Measurements from ENCODE around the gene RXYLT1. TPM values are rescaled to one million over a fixed set of nuclear protein-coding genes. Genes with fewer than 3 reads are reported as not detected.
A peak's percentile ranks its signal among the peaks of the same experiment; 100 is the strongest.

The RXYLT1 gene
- polyA plus RNA-seq, 1 donor from 2014 or later: 30.5 TPM

DNA sequence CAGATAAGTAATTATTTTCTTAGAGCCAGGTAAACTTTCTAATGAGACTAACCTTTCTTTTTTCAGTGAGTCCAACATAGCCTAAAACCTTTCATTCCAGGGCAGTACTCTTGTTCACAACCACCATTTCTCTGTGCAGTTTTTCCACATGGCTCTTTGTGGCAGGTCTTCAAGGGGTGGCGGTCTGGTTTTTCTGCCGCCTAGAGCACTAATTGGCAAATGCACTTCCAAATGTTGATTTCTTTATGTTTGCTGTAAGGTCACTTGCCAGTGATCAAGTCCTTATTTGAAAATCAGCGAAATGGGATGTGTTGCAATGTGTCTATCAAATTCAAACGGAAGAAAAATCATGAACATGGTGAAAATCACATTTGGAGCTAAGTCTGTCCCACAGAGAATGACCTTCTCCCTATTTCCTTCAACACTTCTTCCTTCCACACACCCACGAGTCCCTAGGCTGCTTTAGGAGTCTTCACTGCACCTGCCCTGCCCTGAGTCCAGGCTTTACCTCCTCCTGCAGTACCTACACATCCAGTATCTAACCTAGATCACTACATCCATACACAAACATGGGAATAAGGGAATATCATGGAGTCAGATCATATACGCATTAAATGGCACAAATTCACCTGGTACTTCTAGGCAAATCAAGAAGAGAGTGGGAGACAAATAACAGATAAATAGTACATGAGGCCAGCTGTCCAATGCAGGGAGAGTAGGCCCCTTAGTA, 66.7 kb downstream of the RXYLT1 start:
- Histone ChIP-seq H3F3A (ENCODE audit: insufficient read depth, low read length, poor library complexity, severe bottlenecking) (no peaks in the 10 kb centered on the region), H3K36me3 (ENCODE audit: insufficient read depth, low read length) (no peaks in the 10 kb centered on the region), H3K4me3 (ENCODE audit: low read length) (peak overlapping the region; percentile 99), H3K9me2 (ENCODE audit: insufficient read depth, low read length) (no peaks in the 10 kb centered on the region), H3K27ac (ENCODE audit: low read length) (peak overlapping the region; percentile 68), H3K79me2 (replicated peaks; ENCODE audit: insufficient read depth, low read length) (peaks cover 63% of the 10 kb centered on the region), H3K27me3 (ENCODE audit: insufficient read depth, low read depth, low read length) (no peaks in the 10 kb centered on the region), H3K4me2 (ENCODE audit: low read length) (peak overlapping the region; percentile 89), H4K20me1 (ENCODE audit: insufficient read depth) (no peaks in the 10 kb centered on the region), H3K9ac (ENCODE audit: low read length) (peak overlapping the region; percentile 84), H3K9me3 (ENCODE audit: low read length) (no peaks in the 10 kb centered on the region), H2AFZ (ENCODE audit: low read depth, low read length) (no peak overlapping the region)
- TF ChIP-seq EZH2 (IDR thresholded peaks at IDR 0.05; ENCODE audit: borderline replicate concordance, insufficient read depth, low read length, poor library complexity, severe bottlenecking): no peak
- TF ChIP-seq SMC3 (conservative IDR thresholded peaks at IDR 0.05; ENCODE audit: poor library complexity): no peak
- TF ChIP-seq MXI1 (conservative IDR thresholded peaks at IDR 0.05; ENCODE audit: poor library complexity, severe bottlenecking): peak; percentile 56

DNA sequence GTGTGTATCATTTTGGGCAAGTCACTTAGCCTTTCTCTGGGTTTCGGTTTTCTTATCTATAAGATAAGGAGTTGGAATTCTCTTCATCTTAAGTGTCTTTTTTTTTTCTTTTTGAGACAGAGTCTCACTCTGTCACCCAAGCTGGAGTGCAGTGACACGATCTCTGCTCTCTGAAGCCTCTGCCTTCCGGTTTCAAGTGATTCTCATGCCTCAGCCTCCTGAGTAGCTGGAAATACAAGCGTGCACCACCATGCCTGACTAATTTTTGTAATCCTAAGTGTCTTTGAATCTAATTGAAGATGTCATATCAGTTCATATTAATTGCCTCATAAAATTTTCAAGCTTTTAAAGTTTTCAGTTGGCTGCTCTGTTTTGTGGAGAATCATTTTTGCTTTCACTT, 68.7 kb downstream of the RXYLT1 start:
- Histone ChIP-seq H3K79me2 (replicated peaks; ENCODE audit: insufficient read depth, low read length) (peaks cover 78% of the 10 kb centered on the region), H3K27me3 (ENCODE audit: insufficient read depth, low read depth, low read length) (no peaks in the 10 kb centered on the region), H3K27ac (ENCODE audit: low read length) (no peak overlapping the region), H4K20me1 (ENCODE audit: insufficient read depth) (no peaks in the 10 kb centered on the region), H3K4me3 (ENCODE audit: low read length) (peak overlapping the region; percentile 12), H3K4me2 (ENCODE audit: low read length) (no peak overlapping the region), H2AFZ (ENCODE audit: low read depth, low read length) (no peak overlapping the region), H3K36me3 (ENCODE audit: insufficient read depth, low read length) (no peaks in the 10 kb centered on the region), H3K9me2 (ENCODE audit: insufficient read depth, low read length) (no peaks in the 10 kb centered on the region), H3K9ac (ENCODE audit: low read length) (no peak overlapping the region), H3F3A (ENCODE audit: insufficient read depth, low read length, poor library complexity, severe bottlenecking) (no peaks in the 10 kb centered on the region), H3K9me3 (ENCODE audit: low read length) (no peaks in the 10 kb centered on the region)
- no peak for TF ChIP-seq RAD21 (conservative IDR thresholded peaks at IDR 0.05)

DNA sequence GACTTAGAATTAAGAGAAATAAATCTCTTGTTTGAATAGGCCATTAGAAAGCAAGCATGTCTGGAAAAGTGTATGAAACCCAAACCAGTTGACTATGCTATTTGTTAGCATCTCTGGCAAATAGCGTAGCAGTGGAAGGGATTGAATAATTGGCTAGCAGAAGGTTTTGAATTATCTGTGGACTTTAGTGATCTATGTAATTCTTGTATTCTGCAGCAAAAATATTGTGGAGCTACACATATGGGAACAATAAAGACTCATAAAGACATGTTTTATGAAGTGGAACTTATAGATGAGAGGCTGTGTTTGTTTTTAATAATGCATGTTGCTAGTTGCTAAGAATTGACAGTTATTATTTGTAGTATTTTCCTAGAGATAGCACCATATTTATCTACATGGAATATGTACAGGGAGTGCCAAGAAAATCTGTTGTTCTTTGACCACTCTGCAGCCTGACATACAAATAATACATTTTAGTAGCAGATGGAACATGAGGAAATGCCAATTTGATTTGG, 69.5 kb downstream of the RXYLT1 start:
- no peak for TF ChIP-seq EZH2 (IDR thresholded peaks at IDR 0.05; ENCODE audit: borderline replicate concordance, insufficient read depth, low read length, poor library complexity, severe bottlenecking)
- TF ChIP-seq MXI1 (conservative IDR thresholded peaks at IDR 0.05; ENCODE audit: poor library complexity, severe bottlenecking): no peak
- no peak for TF ChIP-seq RAD21 (conservative IDR thresholded peaks at IDR 0.05)
- TF ChIP-seq EP300 (conservative IDR thresholded peaks at IDR 0.05; ENCODE audit: poor library complexity, severe bottlenecking): no peak
- TF ChIP-seq, protein P1, sequence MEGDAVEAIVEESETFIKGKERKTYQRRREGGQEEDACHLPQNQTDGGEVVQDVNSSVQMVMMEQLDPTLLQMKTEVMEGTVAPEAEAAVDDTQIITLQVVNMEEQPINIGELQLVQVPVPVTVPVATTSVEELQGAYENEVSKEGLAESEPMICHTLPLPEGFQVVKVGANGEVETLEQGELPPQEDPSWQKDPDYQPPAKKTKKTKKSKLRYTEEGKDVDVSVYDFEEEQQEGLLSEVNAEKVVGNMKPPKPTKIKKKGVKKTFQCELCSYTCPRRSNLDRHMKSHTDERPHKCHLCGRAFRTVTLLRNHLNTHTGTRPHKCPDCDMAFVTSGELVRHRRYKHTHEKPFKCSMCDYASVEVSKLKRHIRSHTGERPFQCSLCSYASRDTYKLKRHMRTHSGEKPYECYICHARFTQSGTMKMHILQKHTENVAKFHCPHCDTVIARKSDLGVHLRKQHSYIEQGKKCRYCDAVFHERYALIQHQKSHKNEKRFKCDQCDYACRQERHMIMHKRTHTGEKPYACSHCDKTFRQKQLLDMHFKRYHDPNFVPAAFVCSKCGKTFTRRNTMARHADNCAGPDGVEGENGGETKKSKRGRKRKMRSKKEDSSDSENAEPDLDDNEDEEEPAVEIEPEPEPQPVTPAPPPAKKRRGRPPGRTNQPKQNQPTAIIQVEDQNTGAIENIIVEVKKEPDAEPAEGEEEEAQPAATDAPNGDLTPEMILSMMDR (IDR thresholded peaks at IDR 0.05; ENCODE audit: poor library complexity, severe bottlenecking): no peak
- no peak for TF ChIP-seq SMC3 (conservative IDR thresholded peaks at IDR 0.05; ENCODE audit: poor library complexity)
- TF ChIP-seq POLR2AphosphoS5 (IDR thresholded peaks at IDR 0.05): no peak
- TF ChIP-seq, protein P2, sequence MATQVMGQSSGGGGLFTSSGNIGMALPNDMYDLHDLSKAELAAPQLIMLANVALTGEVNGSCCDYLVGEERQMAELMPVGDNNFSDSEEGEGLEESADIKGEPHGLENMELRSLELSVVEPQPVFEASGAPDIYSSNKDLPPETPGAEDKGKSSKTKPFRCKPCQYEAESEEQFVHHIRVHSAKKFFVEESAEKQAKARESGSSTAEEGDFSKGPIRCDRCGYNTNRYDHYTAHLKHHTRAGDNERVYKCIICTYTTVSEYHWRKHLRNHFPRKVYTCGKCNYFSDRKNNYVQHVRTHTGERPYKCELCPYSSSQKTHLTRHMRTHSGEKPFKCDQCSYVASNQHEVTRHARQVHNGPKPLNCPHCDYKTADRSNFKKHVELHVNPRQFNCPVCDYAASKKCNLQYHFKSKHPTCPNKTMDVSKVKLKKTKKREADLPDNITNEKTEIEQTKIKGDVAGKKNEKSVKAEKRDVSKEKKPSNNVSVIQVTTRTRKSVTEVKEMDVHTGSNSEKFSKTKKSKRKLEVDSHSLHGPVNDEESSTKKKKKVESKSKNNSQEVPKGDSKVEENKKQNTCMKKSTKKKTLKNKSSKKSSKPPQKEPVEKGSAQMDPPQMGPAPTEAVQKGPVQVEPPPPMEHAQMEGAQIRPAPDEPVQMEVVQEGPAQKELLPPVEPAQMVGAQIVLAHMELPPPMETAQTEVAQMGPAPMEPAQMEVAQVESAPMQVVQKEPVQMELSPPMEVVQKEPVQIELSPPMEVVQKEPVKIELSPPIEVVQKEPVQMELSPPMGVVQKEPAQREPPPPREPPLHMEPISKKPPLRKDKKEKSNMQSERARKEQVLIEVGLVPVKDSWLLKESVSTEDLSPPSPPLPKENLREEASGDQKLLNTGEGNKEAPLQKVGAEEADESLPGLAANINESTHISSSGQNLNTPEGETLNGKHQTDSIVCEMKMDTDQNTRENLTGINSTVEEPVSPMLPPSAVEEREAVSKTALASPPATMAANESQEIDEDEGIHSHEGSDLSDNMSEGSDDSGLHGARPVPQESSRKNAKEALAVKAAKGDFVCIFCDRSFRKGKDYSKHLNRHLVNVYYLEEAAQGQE (IDR thresholded peaks at IDR 0.05; ENCODE audit: borderline replicate concordance): no peak
- TF ChIP-seq TAF1 (IDR thresholded peaks at IDR 0.05; ENCODE audit: low read depth): no peak
- Histone ChIP-seq H4K20me1 (ENCODE audit: insufficient read depth) (no peaks in the 10 kb centered on the region), H2AFZ (ENCODE audit: low read depth, low read length) (no peak overlapping the region), H3K9me2 (ENCODE audit: insufficient read depth, low read length) (no peaks in the 10 kb centered on the region), H3K36me3 (ENCODE audit: insufficient read depth, low read length) (no peaks in the 10 kb centered on the region), H3K9me3 (ENCODE audit: low read length) (no peaks in the 10 kb centered on the region), H3K27me3 (ENCODE audit: insufficient read depth, low read depth, low read length) (no peaks in the 10 kb centered on the region), H3K4me2 (ENCODE audit: low read length) (no peak overlapping the region), H3F3A (ENCODE audit: insufficient read depth, low read length, poor library complexity, severe bottlenecking) (no peaks in the 10 kb centered on the region), H3K4me3 (ENCODE audit: low read length) (peak overlapping the region; percentile 12), H3K79me2 (replicated peaks; ENCODE audit: insufficient read depth, low read length) (peaks cover 82% of the 10 kb centered on the region), H3K27ac (ENCODE audit: low read length) (no peak overlapping the region), H3K9ac (ENCODE audit: low read length) (no peak overlapping the region)
